NAMALWA (cell line): Measurements from ENCODE around the gene JOSD2.
"Not testable (repeated sequence)": the region's sequence is repeated elsewhere in the genome, so short reads cannot be mapped to it uniquely, and the experiment has no call there.

Source experiments
- DNase-seq: peaks from one replicate; pipeline ENCODE4 v3.0.0-alpha.2; 2015; ENCODE audit warnings: low spot score

Gene JOSD2

GRCh38 chr19:50476907-50477238 lies 34.1 kb downstream of the JOSD2 start:
- DNase-seq = no peak

GRCh38 chr19:50476224-50476906 lies 34.6 kb downstream of the JOSD2 start, which contains the start of the genes EMC10 and GARIN5A:
EMC10 (plus strand) TSS chr19:50476507; CDS start chr19:50476545, 38 bp downstream.
GARIN5A (minus strand) TSS chr19:50476848; CDS start chr19:50476388, 460 bp downstream.
- peak; percentile 97 for DNase-seq

- DNase-seq = no peak
Measured at GRCh38 chr19:50475736-50476223, 35.2 kb downstream of the JOSD2 start.

- DNase-seq = no peak
Measured at GRCh38 chr19:50475101-50475568, 35.9 kb downstream of the JOSD2 start.

- DNase-seq = not testable (repeated sequence)
Measured at GRCh38 chr19:50473336-50473735, 37.7 kb downstream of the JOSD2 start.

- DNase-seq = no peak
Measured at GRCh38 chr19:50468818-50469217, 42.2 kb downstream of the JOSD2 start.

- no peak for DNase-seq
Measured at GRCh38 chr19:50467566-50467965, 43.4 kb downstream of the JOSD2 start.

DNA sequence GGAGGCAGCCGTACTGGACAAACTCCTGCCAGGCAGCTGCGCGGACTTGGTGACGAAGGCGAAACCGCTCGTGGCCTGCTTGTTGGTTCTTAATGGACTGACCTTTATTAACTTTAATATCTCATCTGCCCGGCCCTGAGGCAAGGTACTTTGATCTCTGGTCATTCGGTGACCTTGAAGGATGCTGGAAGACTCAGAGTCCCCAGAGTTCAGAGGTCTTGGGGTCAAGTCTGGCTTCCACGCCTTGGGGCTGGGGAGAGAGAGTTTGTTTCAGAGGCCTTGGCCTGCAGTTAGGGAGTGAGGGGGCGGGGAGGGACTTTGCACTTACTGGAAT lies 44.3 kb downstream of the JOSD2 start:
- DNase-seq = no peak

DNA sequence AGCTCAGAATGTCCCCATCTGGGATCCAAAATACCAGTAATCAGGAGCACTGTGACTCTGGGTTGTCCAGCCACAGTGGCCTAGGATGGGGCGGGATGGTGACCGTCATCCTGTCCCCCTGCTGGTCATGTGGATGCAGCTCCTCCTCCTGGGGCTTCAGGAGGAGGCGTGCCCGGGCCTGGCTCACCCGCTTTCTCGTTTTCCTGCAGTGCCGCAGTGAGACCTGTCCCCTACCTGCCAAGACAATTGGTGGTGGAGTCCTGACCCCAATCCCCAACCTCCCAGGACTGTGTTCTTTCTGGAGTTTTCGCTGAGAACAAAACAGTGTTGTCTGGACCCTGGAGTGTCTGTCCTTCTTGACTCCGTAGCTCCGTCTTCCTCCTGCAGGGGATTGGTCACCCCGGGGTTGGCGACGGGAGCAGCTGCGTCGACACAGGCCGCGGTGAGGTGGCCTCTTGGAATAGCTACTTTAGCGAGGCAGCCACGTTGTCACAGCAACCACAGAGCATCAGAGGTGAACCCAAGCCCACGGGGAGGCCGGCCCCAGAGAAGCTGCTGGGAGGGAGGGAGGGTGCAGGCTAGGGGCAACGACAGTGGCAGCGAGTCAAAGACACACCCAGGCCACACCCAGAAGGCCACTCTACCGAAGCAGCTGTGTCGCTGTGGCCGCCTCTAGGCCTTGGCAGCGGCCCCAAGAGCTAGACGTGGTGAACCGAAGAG lies 44.8 kb downstream of the JOSD2 start:
- no peak for DNase-seq

DNA sequence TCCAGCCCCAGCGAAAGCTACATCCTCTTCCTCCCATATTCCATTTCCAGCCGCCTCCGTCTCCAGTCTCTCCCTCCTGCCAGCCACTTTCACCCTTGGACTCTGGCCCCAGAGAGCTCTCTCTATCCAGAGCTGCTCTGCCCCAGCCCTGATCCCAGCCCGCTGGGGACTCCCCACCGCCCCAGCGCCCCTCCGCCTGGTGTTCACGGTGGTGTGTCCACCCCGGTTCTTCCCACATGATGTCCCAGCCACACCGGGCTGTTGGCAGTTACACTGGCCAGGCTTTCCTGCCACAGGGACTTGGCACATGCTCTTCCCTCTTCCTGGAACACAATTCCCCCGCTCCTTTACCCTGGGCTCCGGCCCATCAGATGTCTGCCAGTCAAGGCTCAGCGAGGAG lies 46.0 kb downstream of the JOSD2 start:
- DNase-seq = no peak

DNA sequence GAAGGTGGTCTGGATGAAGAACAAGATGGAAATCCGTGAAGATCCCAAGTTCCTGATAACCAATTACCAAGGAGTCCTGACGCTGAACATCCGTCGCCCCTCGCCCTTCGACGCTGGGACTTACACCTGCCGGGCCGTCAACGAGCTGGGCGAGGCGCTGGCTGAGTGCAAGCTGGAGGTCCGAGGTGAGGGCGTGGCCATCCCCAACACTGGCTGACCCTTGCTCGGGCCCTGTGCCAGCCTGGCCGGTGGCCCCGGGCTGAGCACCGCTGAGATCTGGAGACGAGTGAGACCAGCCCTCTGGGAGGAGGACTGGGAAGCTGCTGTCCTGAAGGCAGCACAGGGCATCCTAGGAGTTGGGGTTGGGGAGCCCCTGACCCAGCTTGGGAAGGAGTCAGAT lies 46.6 kb downstream of the JOSD2 start:
- DNase-seq = no peak

DNA sequence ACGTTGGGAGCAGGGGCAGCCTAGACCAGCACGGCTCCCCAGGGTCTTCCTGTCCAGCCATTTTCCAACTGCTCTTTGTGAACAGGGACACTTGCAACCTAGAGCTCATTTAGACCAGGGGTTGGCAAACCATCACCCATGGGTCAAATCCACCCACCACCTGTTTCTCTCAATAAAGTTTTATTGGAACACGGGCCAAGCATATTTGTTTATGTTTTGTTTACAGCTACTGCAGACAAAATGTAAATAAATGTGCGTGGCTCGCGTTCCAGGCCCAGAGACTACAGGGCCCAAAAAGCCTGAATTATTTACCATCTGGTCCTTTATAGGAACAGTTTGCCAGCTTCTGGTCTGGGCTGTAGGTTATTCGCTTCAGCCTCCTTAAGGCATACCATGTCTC lies 48.0 kb downstream of the JOSD2 start:
- DNase-seq = no peak

DNA sequence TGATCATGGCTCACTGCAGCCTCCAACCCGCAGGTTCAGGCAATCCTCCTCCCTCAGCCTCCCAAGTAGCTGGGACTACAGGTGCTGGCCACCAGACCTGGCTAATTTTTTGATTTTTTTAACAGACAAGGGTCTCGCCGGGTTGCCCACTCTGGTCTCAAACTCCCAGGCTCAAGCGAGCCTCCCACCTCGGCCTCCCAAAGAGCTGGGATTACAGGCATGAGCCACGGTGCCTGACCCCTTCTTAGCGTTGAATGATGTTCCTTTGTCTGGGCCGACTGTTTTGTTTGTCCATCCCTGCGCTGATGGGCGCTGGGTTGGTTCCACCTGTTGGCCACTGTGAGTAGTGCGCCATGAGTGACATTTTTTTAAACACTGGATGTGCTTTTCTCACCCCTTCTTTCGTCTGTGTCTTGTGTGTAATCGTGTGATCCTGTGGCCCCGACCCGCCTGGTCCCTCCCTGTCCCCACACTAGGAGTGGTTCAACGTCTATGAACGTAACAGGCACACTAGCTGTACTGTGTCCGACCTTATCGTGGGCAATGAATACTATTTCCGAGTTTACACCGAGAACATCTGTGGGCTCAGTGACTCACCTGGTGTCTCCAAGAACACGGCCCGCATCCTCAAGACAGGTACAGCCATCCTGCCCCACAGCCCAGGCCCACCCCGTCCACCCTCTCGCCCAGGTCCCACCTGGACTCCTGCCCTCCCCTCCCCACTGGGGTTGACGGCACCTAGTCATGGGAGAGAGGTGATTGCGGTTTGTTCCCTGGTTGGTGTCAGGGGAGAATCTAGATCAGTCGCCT lies 49.7 kb downstream of the JOSD2 start:
- peak; percentile 90 for DNase-seq

GRCh38 chr19:50460161-50460765 lies 50.7 kb downstream of the JOSD2 start:
- peak; percentile 95 for DNase-seq

DNA sequence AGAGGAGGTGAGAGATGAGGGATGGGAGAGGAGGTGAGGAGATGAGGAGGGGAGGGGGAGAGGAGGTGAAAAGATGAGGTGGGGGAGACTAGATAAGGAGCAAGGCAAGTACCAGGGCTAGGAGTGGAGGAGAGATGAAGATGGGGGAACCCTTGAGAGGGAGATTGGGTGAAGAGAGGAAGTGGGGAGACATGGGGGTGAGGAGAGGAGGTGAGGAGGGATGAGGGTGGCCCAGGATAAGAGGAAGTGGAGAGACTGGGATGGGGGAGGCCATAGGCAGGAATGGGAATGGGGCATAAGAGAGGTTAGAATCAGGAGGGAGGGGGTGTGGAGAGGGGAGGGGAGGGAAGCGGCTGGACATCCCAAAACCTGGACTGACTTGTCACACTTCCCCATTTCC lies 51.4 kb downstream of the JOSD2 start:
- DNase-seq = no peak

GRCh38 chr19:50459067-50459456 lies 51.9 kb downstream of the JOSD2 start:
- DNase-seq = no peak

DNA sequence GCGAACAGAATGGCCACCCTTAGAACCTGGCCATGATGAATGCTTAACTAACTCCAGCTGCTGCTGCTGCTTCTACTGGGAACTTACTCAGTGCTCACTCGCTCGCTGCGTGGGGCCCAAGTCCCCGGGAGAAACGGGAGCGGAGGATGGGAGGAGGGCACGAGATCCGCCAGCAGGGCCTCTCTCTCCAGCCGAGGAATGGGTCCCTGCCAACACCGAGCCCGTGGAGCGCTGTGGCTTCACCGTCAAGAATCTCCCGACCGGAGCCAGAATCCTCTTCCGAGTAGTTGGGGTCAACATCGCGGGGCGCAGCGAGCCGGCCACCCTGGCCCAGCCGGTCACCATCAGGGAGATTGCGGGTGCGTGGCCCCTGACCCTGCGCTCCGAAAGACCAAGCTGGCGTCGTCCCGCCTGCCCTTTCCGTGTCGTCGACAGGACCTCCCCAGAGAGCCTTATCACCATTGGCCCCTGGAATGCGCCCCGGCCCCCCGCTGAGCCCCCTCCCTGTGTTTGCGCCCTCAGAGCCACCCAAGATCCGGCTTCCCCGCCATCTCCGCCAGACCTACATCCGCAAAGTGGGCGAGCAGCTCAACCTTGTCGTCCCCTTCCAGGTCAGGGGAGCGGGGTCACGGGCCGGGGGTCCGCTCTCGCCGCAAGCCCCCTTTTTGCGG lies 52.5 kb downstream of the JOSD2 start:
- no peak for DNase-seq

DNA sequence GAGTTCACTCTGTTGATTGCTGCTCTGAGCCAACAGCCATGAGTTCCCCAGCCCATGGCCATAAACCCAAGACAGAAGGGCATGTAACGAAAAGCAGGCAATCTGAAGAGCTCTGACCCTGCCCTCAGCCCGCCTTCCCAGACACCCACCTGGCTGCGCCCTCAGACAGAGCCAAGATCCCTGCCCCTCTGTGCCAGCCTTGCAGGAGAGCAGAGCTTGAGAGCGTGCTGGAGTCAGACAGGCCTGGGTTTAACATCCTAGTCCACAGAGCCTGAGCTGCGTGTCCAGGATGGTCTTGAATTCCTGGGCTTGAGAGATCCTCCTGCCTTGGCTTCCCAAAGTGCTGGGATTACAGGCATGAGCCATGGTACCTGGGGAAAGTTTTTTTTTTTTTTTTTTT lies 53.7 kb downstream of the JOSD2 start:
- no peak for DNase-seq
